Measurements from ENCODE around the gene KERA.

DNA sequence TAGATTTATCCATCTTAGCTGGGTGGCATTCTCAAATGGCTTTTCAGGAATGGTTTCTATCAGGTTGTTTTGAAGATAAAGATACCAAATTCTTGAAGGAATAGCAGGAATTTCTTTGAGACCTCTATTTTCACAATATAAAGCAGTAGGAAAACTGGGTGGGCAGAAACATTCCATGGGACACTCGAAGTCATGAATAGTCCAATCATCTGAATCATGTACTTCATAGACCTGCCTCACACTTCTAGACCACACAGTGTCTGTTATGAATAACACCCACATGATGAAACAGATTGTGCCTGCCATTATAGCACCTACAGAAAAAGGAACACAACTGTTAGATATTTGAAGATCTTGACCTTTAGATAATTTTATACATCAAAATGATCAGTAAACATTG, 1.8 kb downstream of the KERA start:
- TF ChIP-seq CTCF (IDR thresholded peaks at IDR 0.05) (no peak), EP300 (IDR thresholded peaks at IDR 0.05) (no peak), POLR2A (IDR thresholded peaks at IDR 0.05) (no peak)
